ENCODE data around the gene SFTPA2.

Gene SFTPA2

GRCh38 chr10:79507440-79508167, 52.6 kb downstream of the SFTPA2 start:
- TF ChIP-seq GATA1 (IDR thresholded peaks at IDR 0.05; ENCODE audit: low read depth, low read length) (no peak), POLR2A (IDR thresholded peaks at IDR 0.05; ENCODE audit: low read length) (no peak)
- no peak for DNase-seq

Data from erythroblast (primary cell).